Heart left ventricle (tissue), 13 donors: Measurements from ENCODE around the gene CFAP91.
A peak's percentile ranks its signal among the peaks of the same experiment; 100 is the strongest.

ENCODE experiments used
- CTCF ChIP-seq, 12 donors: fragments of 200-600 bp; sonication (generic) in 4 of 12; IDR thresholded peaks; one replicate each; pipeline versions ENCODE4 v1.5.0 to v1.8.0; 2018 to 2022; ENCODE audit warnings: antibody characterized with exemption in 12 of 12, mild to moderate bottlenecking in 5 of 12
- POLR2A ChIP-seq, 2 donors: fragments of 450-650 bp; IDR thresholded peaks; one replicate each; pipeline ENCODE4 v1.6.1; 2017; ENCODE audit warnings: antibody characterized with exemption in 2 of 2, mild to moderate bottlenecking in 2 of 2, moderate library complexity in 2 of 2
- donor health status: ischemic (EF 13 %, LVEDD 7.1; RV severe dilation, severe dysfunction).
- donor health status: DM: no; HTN: yes; CAD: no.
- donor health status: DM: no; HTN: no; CAD: no.
- donor health status: ischemic (EF 25% LVEDD 6.9; RV normal size, moderate dysfunction).
- donor health status: ischemic (EF 25% LVEDD 5.7; RV mildly dilated, moderate dysfunction).
- donor health status: ischemic (EF 35%, LVEDD 5.7; RV mildly dilated, moderate dysfunction).
- donor health status: nonischemic (EF 11% LVEDD 7.7; RV severe dilation, severe dysfunction).
- donor health status: DM: yes; HTN: yes; CAD: no.
- donor health status: PGD.
- donor health status: ischemic (EF 29% LVEDD 5.4; RV normal size, mild dysfunction).
- donor health status: nonischemic (EF 23%, LVEDD 6.1; RV moderate dilation, normal function).

- peak; percentile 27 to 60 (median 43) for TF ChIP-seq CTCF (IDR thresholded peaks at IDR 0.05)
- TF ChIP-seq POLR2A (IDR thresholded peaks at IDR 0.05), result no peak
Measured at GRCh38 chr3:119690043-119690656, 12.7 kb upstream of the CFAP91 start.
